HS-27A (cell line): ENCODE data around the gene ABCA6.
"Not testable (repeated sequence)": the region's sequence is repeated elsewhere in the genome, so short reads cannot be mapped to it uniquely, and the experiment has no call there.

Experiments used
- DNase-seq: peaks from one replicate; pipeline ENCODE4 v3.0.0-alpha.2; 2012; ENCODE audit warnings: low read depth, missing footprints

The ABCA6 gene

DNA sequence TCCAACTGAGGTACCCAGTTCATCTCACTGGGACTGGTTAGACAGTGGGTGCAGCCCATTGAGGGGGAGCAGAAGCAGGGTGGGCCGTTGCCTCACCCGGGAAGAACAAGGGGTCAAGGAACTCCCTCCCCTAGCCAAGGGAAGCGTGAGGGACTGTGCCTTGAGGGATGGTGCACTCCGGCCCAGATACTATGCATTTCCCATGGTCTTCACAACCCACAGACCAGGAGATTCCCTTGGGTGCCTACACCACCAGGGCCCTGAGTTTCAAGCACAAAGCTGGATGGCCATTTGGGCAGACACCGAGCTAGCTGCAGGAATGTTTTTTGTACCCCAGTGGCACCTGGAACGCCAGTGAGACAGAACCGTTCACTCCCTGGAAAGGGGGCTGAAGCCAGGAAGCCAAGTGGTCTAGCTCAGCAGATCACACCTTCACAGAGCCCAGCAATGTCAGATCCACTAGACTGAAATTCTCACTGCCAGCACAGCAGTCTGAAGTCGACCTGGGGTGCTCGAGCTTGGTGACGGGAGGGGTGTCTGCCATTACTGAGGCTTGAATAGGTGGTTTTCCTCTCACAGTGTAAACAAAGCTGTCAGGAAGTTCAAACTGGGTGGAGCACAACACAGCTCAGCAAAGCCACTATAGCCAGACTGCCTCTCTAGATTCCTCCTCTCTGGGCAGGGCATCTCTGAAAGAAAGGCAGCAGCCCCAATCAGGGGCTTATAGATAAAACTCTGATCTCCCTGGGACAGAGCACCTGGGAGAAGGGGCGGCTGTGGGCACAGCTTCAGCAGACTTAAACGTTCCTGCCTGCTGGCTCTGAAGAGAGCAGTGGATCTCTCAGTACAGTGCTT is 71.1 kb downstream of the ABCA6 start:
- not testable (repeated sequence) for DNase-seq

DNA sequence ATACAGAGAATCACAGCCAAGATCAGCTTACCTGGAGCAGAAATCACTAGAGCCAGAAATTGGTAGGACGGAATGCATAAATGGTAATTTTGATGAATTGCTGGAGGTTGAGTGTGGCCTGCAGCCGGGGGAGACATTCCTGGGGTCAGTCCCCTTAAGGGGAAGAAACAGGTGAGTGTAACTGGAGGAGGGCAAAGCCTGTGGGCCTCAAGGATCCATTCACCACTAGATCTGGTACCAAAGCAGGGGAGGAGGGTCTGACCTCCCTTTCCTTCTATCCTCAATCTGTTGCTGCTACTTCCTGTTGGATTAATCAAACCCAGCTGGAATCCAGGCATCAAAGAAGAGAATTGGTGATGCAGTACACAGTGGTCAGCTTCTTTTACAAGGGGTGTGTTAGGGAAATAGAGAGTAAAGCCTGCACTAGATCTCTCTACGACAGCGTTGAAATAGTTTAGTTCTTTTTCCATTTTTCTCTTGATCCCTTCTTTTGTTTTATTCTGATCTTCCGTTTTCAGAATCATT is 72.4 kb downstream of the ABCA6 start:
- no peak for DNase-seq

GRCh38 chr17:69067274-69068047 is 74.2 kb downstream of the ABCA6 start:
- no peak for DNase-seq

DNA sequence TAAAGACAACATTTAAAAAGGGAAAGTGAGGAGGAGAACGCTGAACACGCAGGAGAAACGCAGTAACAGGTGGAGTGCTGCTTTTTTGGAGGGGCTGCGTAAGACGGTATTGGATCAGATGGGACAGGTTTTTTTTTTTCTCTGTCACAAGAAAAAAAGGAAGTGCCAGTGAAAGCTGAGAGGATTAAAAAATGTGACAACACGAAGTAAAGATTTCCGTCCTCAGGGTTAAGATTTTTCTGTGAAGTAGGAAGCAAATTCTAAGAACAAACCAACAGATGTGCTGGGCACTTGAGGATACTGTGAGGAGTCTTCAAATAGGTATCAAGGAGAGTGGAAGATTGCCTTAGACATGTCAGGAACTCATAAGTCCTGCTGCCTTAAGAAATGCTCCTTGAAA is 75.2 kb downstream of the ABCA6 start:
- no peak for DNase-seq

- DNase-seq: no peak
Measured at GRCh38 chr17:69065113-69065512, 76.6 kb downstream of the ABCA6 start.

- DNase-seq: no peak
Measured at GRCh38 chr17:69064476-69064875, 77.2 kb downstream of the ABCA6 start.

- DNase-seq: no peak
Measured at GRCh38 chr17:69064001-69064400, 77.7 kb downstream of the ABCA6 start.

DNA sequence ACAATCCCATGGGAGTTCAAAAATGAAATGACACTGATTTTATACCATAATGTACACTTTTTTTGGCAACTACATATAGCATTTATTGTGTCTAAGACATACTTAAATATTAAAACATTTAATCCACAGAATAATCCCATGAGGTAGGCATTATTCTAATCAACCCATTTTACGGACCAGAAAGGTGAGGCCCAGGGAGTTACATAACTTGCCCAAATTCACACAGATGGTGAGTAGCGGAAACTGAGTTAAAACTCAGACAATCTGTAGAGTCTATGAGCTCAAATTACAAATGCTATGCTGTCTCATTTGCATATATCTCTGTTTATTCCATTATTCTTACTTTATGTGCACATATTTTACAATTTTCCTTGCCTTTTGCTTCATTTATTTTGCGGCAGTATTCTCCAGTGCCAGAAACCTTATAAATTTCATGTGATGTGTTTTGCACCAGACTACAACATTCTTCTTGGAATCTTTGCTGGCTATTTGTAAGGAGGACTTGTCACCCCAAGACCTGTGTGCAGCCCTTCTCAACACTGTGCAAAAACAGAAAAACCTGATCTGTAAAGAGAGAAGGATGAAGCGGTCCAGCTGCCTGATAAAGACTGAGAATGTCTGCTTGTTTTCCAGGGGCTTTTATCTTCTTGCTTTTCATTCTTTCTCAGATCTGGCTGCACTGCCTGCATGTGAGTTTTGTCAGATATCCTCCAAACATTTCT is 78.7 kb downstream of the ABCA6 start:
- DNase-seq: no peak

DNA sequence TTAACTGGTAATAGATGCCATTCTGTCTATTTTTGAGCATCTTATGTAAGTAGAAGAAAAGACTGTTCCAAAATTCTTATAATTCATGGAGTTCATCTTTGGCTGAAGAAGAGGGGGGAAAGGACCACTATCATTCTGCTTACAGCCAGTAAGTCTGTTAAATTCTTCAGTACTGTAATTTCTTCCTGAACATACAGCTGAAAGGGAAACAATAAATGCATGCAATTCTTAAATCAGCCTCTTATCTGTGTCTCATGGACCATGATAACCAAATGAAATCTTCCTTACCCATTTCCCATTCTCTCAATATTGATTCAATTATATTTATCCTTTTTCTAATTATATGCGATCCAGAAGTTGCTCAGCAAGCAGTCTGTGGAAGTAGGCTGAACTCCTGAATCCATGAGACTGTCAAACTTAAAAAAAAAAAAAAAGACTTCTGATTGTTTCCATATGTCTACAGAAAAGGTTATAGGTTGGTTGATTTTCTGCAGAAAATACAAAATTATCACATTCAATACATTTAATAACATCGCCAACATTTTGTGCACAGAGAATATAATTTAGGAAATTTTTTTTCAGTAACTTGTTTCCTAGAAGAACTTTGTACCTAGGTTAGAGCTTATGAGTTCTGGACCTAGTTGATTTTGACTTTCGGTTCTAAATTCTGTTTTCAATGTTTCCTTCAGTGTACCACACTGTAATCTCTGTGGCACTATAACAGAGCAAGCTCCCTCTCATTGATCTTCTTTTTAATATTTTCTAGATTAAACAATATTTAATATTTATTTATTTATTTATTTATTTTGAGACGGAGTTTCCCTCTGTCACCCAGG is 79.8 kb downstream of the ABCA6 start:
- DNase-seq: no peak

GRCh38 chr17:69060822-69061221 is 80.9 kb downstream of the ABCA6 start, which contains the start of gene ABCA9:
TSS of gene ABCA9 (minus strand) at chr17:69060927. CDS start at chr17:69051126, 9,801 bp downstream.
- DNase-seq: no peak

DNA sequence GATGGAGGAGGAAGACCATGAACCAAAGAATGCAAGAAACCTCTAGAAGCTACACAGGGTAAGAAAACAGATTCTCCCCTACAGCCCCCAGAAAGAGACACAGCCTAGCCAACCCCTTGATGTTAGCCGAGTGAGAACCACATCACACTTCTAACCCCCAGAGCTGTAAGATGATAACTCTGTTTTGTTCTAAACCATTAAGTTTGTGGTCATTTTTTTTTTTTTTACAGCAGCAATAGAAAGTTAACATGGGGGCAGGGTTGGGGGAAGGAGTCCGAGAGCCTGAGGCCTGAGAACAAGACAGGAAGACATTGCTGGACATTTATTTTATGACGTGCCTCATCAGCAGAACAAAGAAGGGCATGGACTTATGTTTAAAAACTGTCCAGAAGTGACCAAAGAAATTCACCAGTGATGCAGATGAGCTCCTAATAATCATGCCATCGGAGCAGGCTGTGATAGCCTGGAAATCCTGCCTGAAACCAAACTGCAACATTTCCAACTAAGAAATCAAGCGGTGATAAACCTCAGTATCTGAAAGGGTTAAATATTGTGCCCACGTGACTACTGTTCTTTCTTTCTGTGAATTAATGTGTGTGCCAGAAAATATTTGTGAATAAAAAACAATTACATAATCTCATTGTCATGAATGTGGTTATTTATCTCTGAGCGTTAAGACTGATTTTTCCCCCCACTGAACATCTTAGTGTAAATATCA is 82.1 kb downstream of the ABCA6 start:
- DNase-seq: no peak

GRCh38 chr17:69058165-69058564 is 83.5 kb downstream of the ABCA6 start:
- DNase-seq: no peak

GRCh38 chr17:69057280-69057679 is 84.4 kb downstream of the ABCA6 start:
- no peak for DNase-seq

DNA sequence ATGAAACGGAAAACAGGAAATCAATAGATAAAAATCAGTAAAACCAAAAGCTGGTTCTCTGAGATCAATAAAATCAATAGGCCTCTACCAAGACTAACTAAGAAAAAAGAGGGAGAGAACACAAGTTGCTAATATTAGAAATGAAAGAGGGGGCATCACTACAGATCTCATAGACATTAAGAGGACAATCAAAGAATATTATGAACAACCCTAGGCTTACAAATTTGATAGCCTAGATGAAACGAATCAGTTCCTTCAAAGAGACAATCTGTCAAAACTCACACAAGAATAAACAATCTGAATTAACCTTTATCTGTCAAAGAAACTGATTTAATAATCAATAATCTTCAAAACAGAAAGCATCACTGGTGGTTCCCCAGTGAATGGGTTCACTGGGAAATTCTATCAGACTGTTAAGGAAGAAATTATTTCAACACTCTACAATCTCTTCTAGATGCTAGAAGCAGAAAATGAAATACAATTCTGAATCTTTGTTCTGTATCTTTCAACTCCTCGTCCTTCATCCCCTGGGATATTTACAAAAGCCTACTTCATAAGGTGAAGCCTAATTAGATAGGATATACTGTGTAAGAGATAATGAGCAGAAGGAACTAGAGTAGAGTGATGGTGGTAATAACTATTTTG is 85.4 kb downstream of the ABCA6 start:
- no peak for DNase-seq

GRCh38 chr17:69055334-69055733 is 86.4 kb downstream of the ABCA6 start:
- no peak for DNase-seq

DNA sequence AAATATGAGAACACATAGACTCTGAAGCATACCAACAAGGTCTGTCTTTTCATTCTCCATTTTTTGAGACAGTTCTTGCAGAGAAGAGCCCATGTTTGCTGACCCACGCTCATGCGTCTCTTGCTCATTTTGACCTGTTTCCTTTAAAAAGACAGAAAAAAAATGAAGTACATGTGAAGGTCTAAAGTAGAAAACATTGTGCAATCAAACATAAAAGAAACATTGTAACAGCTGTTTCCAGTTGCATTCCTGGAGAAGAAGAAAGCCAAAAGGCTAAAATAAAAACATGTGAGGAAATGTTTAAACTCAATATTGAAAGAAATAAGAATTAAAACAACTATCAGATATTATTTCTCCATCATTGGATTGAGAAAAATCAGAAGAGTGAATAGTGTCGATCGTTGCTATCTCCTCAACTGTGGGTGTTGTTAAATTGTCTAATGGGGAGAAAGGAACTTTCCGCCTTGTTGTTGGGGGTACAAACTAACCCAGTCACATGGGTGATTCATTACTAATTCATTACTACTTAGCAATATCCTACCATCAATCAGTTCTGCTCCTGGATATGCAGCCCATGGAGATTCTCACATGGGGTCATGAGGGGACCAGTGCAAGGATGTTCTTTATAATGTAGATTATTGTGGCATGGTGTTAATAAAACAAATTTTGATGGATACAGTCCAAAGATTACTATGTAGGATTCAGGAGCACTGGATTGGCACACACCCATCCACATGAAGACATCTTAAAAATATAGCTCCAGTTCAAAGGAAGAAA is 90.5 kb downstream of the ABCA6 start:
- no peak for DNase-seq

GRCh38 chr17:69048634-69049033 is 93.1 kb downstream of the ABCA6 start:
- no peak for DNase-seq

GRCh38 chr17:69047368-69048263 is 94.1 kb downstream of the ABCA6 start:
- DNase-seq: no peak
